Chondrocyte (in vitro differentiated cells): Measurements from ENCODE around the gene DNMT3A. TPM values are rescaled to one million over a fixed set of nuclear protein-coding genes. Genes with fewer than 3 reads are reported as not detected.
A peak's percentile ranks its signal among the peaks of the same experiment; 100 is the strongest.

Experiments used
- DNase-seq: peaks from one replicate; pipeline ENCODE4 v3.0.0; 2021; ENCODE audit warnings: mixed read lengths, low spot score
- H3K27ac Mint-ChIP-seq: one replicate; pipeline ENCODE4 v1.8.0; 2021; ENCODE audit warnings: mild to moderate bottlenecking, moderate library complexity, mixed read lengths; ENCODE audit not compliant: unreplicated experiment
- H3K27me3 Mint-ChIP-seq: 2 replicates; pipeline ENCODE4 v1.8.0; 2021; ENCODE audit warnings: low read depth, mixed read lengths
- H3K36me3 Mint-ChIP-seq: 2 replicates; pipeline ENCODE4 v1.8.0; 2021; ENCODE audit warnings: low read depth, mixed read lengths
- H3K4me1 Mint-ChIP-seq: 2 replicates; pipeline ENCODE4 v1.8.0; 2021; ENCODE audit warnings: low read depth, mild to moderate bottlenecking, mixed read lengths
- H3K4me3 Mint-ChIP-seq: one replicate; pipeline ENCODE4 v1.8.0; 2021; ENCODE audit warnings: mild to moderate bottlenecking, moderate library complexity, mixed read lengths; ENCODE audit not compliant: unreplicated experiment
- H3K9me3 Mint-ChIP-seq: 2 replicates; pipeline ENCODE4 v1.8.0; 2021; ENCODE audit warnings: low read depth, mixed read lengths
- long read RNA-seq: library from polyadenylated mRNA; stranded (forward); transcript quantifications from one replicate; pipeline ENCODE4 v2.0.0, GENCODE V29; 2021
- total RNA-seq: library from RNA; stranded (reverse); gene quantifications from 3 replicates; pipeline ENCODE4 v1.2.1, GENCODE V29; 2021
- TF ChIP-seq, protein P1 (sequence below): fragments of 200-600 bp; sonication (generic); IDR thresholded peaks from 2 replicates; pipeline ENCODE4 v1.5.0; 2021; ENCODE audit warnings: antibody characterized with exemption, mild to moderate bottlenecking, moderate library complexity

The DNMT3A gene
- total RNA-seq, result 43.9 to 56.7 TPM (median 45.4 TPM) in 3 replicates
- long read RNA-seq, full-length matches to known transcripts, result 11 of 22 reads
- long read RNA-seq, partial matches to known transcripts, result 6 of 22 reads
- long read RNA-seq, other reads (novel, unspliced or antisense), result 5 of 22 reads

DNA sequence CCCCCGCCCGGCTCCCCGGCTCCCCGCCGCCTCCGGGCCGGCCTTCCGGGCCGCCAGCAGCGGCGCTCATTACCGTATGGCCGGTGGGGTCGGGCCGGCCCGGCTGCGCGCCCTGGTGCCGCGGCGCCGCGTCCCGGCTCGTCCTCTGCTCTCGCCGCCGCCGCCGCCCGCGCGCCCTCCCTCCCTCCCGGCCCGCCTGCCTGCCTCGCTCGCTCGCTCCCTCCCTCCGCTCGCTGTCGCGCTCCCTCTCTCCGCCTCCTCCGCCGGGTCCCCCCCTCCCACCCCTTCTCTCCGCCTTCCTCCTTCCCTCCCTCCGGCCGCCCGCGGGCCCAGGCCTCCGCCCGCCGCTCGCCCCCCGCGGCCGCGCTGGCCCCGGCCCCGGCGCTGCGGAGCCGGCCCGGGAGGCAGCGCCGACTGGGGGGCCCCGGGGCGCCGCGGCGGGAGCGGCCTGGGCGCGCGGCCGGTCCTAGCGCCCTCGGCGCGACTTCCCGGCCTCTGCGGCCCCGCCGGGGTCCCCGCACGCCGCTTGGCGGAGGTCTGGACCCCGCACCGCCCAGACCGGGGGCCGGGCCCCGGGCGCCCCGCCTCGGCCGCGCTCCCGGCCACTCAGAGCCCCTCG is at the start of gene DNMT3A:
TSS of gene DNMT3A (minus strand) at position 173 of the 619 bp plus-strand sequence. CDS start 27,941 bp downstream, outside the sequence.
- peak within 1 kb of the TSS; percentile 32 for H3K27ac Mint-ChIP-seq
- H3K36me3 Mint-ChIP-seq, result no peaks in the 10 kb centered on the region
- no peak for DNase-seq
- H3K4me3 Mint-ChIP-seq, result peak within 1 kb of the TSS; percentile 66
- TF ChIP-seq, protein P1, sequence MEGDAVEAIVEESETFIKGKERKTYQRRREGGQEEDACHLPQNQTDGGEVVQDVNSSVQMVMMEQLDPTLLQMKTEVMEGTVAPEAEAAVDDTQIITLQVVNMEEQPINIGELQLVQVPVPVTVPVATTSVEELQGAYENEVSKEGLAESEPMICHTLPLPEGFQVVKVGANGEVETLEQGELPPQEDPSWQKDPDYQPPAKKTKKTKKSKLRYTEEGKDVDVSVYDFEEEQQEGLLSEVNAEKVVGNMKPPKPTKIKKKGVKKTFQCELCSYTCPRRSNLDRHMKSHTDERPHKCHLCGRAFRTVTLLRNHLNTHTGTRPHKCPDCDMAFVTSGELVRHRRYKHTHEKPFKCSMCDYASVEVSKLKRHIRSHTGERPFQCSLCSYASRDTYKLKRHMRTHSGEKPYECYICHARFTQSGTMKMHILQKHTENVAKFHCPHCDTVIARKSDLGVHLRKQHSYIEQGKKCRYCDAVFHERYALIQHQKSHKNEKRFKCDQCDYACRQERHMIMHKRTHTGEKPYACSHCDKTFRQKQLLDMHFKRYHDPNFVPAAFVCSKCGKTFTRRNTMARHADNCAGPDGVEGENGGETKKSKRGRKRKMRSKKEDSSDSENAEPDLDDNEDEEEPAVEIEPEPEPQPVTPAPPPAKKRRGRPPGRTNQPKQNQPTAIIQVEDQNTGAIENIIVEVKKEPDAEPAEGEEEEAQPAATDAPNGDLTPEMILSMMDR, result no peak
- no peaks in the 10 kb centered on the region for H3K27me3 Mint-ChIP-seq
- no peaks in the 10 kb centered on the region for H3K4me1 Mint-ChIP-seq
- no peaks in the 10 kb centered on the region for H3K9me3 Mint-ChIP-seq

DNA sequence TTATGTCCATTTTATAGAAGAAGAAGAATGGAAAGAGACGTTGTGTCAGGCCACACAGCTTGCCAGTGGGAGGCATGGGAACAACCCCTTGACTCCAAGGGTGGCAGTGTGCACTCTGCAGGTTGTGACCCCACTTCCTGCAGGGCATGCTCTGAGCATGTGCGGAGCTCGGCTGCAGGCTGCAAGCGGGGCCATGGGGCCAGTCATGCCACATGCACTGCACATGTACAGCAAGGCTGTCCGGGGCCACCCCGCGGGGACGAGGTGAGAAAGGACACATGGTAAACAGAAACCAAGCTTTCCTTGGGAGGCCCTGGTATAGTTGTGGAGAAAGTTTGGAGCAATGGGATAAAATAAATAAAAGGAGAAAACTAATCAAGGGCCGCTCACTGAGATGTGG is 47.4 kb upstream of the DNMT3A start:
- no peaks in the 10 kb centered on the region for H3K27me3 Mint-ChIP-seq
- H3K36me3 Mint-ChIP-seq, result peaks cover 11% of the 10 kb centered on the region
- TF ChIP-seq, protein P1, result no peak
- H3K27ac Mint-ChIP-seq, result no peak overlapping the region
- H3K4me1 Mint-ChIP-seq, result no peaks in the 10 kb centered on the region
- no peak overlapping the region for H3K4me3 Mint-ChIP-seq
- DNase-seq, result no peak
- H3K9me3 Mint-ChIP-seq, result peaks cover 7% of the 10 kb centered on the region

DNA sequence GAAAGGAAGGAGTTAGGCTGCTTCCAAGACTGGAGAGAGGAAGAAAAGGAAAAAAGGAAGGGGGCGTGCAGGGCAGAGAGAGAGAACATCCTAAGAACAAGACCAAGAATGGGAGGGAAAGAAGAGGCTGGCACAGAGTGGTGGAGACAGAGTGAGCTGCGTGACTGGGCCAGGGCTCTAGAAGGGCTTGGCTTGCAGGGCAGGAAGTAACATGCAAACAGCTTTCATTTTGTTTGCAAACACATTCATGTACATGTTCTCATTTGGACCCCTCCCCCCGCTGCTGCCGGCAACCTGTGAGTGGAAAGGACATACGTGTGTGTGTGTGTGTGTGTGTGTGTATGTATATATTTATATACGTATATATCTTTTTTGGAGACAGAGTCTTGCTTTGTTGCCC is 46.8 kb upstream of the DNMT3A start:
- no peak for DNase-seq
- Mint-ChIP-seq H3K4me3 (no peak overlapping the region), H3K27me3 (no peaks in the 10 kb centered on the region), H3K9me3 (no peaks in the 10 kb centered on the region), H3K27ac (no peak overlapping the region), H3K4me1 (no peaks in the 10 kb centered on the region), H3K36me3 (peaks cover 11% of the 10 kb centered on the region)
- TF ChIP-seq, protein P1, result no peak

DNA sequence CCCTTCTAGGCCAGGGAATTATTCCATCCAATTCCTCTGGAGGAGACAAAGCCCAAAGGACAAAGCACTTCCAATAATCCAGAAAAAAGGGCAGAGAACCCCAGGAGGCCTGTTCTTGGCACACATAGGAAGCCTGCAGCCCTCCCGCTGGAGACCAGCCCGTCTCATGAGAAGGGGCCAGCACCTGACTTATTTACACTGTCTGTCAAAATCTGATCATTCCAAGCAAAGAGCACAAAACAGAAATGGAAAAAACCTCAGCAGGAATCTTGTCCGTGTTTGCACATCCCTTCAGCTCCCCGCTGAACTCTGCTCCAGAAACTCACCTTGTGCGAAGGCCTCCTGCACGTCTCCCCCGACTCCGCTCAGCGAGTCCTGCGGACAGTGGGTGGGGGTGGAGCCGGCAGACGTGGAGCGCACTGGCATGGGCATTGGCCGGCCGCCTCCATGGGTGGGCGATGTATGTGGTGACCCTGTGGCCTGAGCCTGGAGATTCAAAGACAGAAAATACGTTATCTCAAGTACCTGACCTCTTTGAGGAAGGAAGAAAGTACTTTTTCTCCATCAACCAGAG is 46.2 kb upstream of the DNMT3A start:
- TF ChIP-seq, protein P1, result no peak
- Mint-ChIP-seq H3K4me3 (no peak overlapping the region), H3K36me3 (peaks cover 11% of the 10 kb centered on the region), H3K27ac (no peak overlapping the region), H3K9me3 (no peaks in the 10 kb centered on the region), H3K4me1 (no peaks in the 10 kb centered on the region), H3K27me3 (no peaks in the 10 kb centered on the region)
- DNase-seq, result no peak

DNA sequence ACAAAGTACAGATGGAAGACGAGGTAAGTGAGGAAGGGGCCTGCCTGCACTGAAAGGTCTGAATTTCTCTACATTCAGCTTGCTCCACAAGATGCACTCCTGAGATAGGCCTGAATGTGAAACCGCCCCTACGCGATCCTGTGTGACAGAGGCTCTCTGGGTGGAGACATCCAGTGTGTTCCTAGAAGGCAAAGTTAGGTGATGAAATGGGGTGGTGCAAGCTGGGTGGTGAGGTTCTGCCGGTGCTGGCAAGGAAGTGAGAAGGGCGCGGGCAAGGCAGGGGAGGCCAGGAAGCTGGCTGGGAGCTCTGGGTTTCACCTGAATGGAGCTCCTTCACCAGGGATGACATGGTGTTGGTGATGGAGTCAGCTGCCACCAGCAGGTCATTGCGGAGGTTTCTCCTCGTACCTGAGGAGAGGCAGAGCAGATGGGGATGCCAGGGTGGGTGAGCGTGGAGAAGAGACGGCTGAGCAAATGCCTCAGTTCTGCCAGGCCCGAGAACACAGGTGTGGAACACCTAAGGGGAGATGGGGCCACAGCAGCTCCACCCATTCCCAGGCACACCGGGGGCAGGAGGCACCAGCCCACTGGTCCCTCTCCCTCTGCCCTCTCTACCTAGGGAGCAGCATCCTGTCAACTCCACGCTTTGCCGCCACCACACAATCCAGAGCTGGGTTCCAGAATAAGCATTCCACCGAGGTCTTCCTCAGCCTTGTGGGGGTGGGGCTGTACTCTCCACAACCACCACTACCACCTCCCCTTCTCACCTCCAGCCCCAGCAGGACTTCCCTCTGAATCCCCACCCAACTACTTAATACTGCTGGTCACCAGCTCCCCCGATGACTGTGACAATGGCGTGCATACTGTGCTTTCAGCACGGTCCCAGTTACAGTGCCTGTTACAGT is 45.5 kb upstream of the DNMT3A start:
- peaks cover 11% of the 10 kb centered on the region for H3K36me3 Mint-ChIP-seq
- TF ChIP-seq, protein P1, result no peak
- no peak overlapping the region for H3K4me3 Mint-ChIP-seq
- H3K9me3 Mint-ChIP-seq, result no peaks in the 10 kb centered on the region
- DNase-seq, result peak; percentile 58
- no peak overlapping the region for H3K27ac Mint-ChIP-seq
- no peaks in the 10 kb centered on the region for H3K27me3 Mint-ChIP-seq
- no peaks in the 10 kb centered on the region for H3K4me1 Mint-ChIP-seq
